T-helper 1 cell treated with Interleukin-12 subunit alpha and Interleukin-12 subunit beta and Interleukin-4 antibody, amounts not matched to agents 30 μg/mL and 1 μg/mL, for 36 hours (primary cell): ENCODE results near the gene SERPINA6.
"Not testable (repeated sequence)": the region's sequence is repeated elsewhere in the genome, so short reads cannot be mapped to it uniquely, and the experiment has no call there.

Experiments
- H3K27ac Mint-ChIP-seq: one replicate; pipeline ENCODE4 v1.8.0; 2021; ENCODE audit warnings: mild to moderate bottlenecking, mixed read lengths
- H3K27me3 Mint-ChIP-seq: one replicate; pipeline ENCODE4 v1.8.0; 2021; ENCODE audit warnings: low read depth, mixed read lengths
- H3K36me3 Mint-ChIP-seq: one replicate; pipeline ENCODE4 v1.8.0; 2021; ENCODE audit warnings: low read depth, mixed read lengths
- H3K4me1 Mint-ChIP-seq: one replicate; pipeline ENCODE4 v1.8.0; 2021; ENCODE audit warnings: low read depth, mixed read lengths
- H3K4me3 Mint-ChIP-seq: one replicate; pipeline ENCODE4 v1.8.0; 2021; ENCODE audit warnings: mild to moderate bottlenecking, moderate library complexity, mixed read lengths
- H3K9me3 Mint-ChIP-seq: one replicate; pipeline ENCODE4 v1.8.0; 2021; ENCODE audit warnings: mixed read lengths

SERPINA6 gene

DNA sequence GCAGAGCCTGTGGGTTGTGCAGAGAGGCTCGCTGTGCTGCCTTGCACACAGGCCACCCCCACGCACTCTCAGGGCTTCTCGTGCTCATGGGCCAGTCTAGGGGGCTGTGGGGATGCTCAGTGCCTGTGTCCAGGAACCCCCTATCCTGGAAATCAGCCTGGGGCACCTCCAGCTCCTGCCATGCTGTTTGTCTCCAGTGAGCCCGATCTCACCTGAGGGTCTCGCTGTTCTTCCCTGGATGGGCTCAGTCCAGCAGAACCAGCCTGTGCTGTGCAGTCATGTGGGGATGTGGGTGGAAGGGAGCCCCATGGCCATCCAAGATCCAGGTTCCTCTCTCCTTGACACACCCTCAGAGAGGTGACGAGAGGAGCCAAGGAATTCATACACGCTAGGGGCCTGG lies 38.5 kb upstream of the SERPINA6 start:
- H3K27me3 Mint-ChIP-seq: peaks cover 10% of the 10 kb centered on the region
- no peaks in the 10 kb centered on the region for H3K9me3 Mint-ChIP-seq
- H3K36me3 Mint-ChIP-seq: no peaks in the 10 kb centered on the region
- no peaks in the 10 kb centered on the region for H3K4me1 Mint-ChIP-seq
- no peak overlapping the region for H3K4me3 Mint-ChIP-seq
- no peak overlapping the region for H3K27ac Mint-ChIP-seq

GRCh38 chr14:94360945-94361565 lies 37.9 kb upstream of the SERPINA6 start:
- H3K27me3 Mint-ChIP-seq: peaks cover 15% of the 10 kb centered on the region
- H3K36me3 Mint-ChIP-seq: no peaks in the 10 kb centered on the region

DNA sequence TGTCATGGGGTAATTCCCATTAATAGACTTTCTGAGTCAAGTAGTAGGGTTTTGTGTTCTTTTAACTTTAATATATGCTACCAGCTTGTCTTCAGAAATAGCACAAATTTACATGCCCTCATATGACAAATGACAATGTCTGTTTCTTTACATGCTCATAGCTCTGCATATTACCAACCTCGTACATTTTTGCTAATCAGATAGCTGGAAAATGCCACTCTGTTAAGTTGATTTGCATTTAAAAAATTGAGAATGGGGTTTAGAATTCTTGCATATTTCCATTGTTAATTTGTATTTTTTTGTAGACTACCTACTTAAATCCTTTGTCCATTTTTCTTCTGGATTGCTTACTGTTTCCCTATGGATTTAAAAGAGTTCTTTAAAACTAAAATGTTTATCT lies 34.0 kb upstream of the SERPINA6 start:
- Mint-ChIP-seq H3K27ac (no peak overlapping the region), H3K4me3 (no peak overlapping the region), H3K36me3 (no peaks in the 10 kb centered on the region), H3K27me3 (peaks cover 20% of the 10 kb centered on the region), H3K9me3 (peaks cover 6% of the 10 kb centered on the region), H3K4me1 (peaks cover 1% of the 10 kb centered on the region)

More at GRCh38 chr14:94360945-94361565, 37.9 kb upstream of the SERPINA6 start:
- H3K27ac Mint-ChIP-seq: no peak overlapping the region
- H3K4me3 Mint-ChIP-seq: no peak overlapping the region
- H3K4me1 Mint-ChIP-seq: no peaks in the 10 kb centered on the region
- no peaks in the 10 kb centered on the region for H3K9me3 Mint-ChIP-seq

DNA sequence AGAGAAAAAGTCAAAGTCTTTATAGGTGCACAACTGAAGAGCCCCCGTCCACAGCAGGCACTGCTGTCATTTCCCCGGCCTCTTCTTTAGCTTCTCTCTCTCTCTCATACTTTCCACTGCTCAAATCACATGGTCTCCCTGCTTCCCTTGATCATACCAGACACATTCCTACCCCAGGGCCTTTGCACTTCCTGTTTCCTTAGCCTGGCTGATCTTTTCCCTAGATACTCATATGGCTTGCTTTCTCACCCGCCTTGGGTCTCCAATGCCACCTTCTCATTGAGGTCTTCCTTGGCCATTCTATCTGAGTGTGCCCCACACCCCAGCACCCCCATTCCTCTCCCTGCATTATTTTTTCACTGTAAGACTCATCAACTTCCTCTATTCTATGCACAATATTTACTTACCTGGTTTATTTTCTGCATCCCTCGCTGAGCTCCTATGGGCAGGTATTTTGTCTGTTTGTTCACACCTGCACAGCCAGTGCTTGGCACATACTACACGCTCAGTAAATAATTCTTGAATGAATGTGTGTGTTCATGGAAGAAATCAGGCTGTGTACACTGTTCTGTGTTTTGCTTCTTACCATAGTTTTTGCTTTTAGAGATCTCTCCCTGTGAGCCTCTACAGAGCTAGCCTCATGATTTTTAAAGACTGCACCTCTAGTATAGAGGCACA lies 33.4 kb upstream of the SERPINA6 start:
- peaks cover 26% of the 10 kb centered on the region for H3K27me3 Mint-ChIP-seq

GRCh38 chr14:94355191-94355794 lies 32.2 kb upstream of the SERPINA6 start:
- no peak overlapping the region for H3K4me3 Mint-ChIP-seq
- peaks cover 16% of the 10 kb centered on the region for H3K9me3 Mint-ChIP-seq
- no peaks in the 10 kb centered on the region for H3K36me3 Mint-ChIP-seq
- peaks cover 29% of the 10 kb centered on the region for H3K27me3 Mint-ChIP-seq
- H3K27ac Mint-ChIP-seq: no peak overlapping the region
- H3K4me1 Mint-ChIP-seq: peaks cover 1% of the 10 kb centered on the region

More for the DNA sequence above, 33.4 kb upstream of the SERPINA6 start:
- Mint-ChIP-seq H3K27ac (no peak overlapping the region), H3K4me1 (peaks cover 1% of the 10 kb centered on the region), H3K9me3 (peaks cover 12% of the 10 kb centered on the region), H3K36me3 (no peaks in the 10 kb centered on the region), H3K4me3 (no peak overlapping the region)

DNA sequence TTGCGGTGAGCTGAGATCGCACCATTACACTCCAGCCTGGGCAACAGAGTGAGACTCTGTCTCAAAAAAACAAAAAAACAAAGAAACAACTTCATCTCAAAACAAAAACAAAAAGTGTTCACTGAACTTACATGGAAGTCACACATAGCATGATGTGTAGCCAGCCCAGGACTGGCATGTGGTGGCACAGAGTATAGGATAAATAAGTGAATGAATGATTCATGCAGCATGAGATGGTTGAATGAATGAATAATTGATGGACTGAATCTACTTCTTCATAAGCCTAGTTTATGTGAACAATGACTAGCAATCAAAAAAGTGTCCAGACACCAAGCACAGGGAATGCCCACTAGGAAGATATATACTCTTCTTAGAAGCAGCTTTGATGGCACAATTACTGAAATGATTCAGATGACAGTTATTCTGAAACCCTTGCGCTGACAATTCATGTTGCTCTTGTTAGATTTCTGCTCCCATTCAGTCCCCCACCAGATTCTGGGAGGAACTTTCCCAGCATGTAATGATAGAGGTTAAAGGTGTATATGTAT lies 31.6 kb upstream of the SERPINA6 start:
- Mint-ChIP-seq H3K9me3 (peaks cover 16% of the 10 kb centered on the region), H3K4me1 (peaks cover 1% of the 10 kb centered on the region), H3K36me3 (no peaks in the 10 kb centered on the region), H3K27ac (no peak overlapping the region), H3K4me3 (no peak overlapping the region), H3K27me3 (peaks cover 30% of the 10 kb centered on the region)

DNA sequence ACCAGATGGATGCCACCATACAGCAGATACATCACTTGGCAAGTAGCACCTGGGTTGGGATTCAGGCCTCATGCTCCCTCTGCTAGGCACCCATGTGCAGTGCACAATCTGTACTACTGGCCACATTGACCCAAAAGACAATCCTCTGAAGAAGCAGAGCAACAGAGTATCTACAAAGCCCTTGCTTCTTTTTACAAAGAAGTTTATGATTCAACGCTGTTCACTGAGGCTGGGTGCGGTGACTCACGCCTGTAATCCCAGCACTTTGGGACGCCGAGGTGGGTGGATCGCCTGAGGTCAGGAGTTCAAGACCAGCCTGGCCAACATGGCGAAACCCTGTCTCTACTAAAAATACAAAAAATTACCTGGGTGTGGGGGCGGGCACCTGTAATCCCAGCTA lies 31.1 kb upstream of the SERPINA6 start:
- not testable (repeated sequence) for H3K27ac Mint-ChIP-seq, H3K4me3 Mint-ChIP-seq, H3K4me1 Mint-ChIP-seq, H3K36me3 Mint-ChIP-seq
- H3K27me3 Mint-ChIP-seq: peaks cover 30% of the 10 kb centered on the region
- H3K9me3 Mint-ChIP-seq: peaks cover 16% of the 10 kb centered on the region

GRCh38 chr14:94349276-94349675 lies 26.1 kb upstream of the SERPINA6 start:
- Mint-ChIP-seq H3K27ac (no peak overlapping the region), H3K27me3 (peaks cover 15% of the 10 kb centered on the region), H3K9me3 (peaks cover 22% of the 10 kb centered on the region), H3K4me3 (no peak overlapping the region), H3K36me3 (no peaks in the 10 kb centered on the region), H3K4me1 (peaks cover 2% of the 10 kb centered on the region)

DNA sequence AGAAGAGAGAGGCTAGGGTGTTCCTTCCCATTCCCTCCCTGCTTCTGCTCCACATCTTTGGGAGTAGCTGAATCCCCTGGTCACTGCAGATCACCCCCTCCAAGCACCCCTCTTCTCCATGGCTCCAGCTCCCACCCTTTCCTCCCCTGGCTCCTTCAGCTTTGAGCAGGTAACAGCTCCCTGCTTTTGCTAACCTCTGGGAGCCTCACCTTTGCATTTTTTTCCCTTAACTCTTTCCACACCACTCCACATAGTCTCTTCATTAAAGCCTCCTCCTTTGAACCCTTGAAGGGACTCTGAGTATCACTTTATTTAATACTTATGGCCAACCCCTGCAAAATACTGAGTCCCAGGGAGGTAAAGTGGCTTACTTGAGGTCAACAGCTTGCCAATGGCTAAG lies 25.7 kb upstream of the SERPINA6 start:
- peaks cover 2% of the 10 kb centered on the region for H3K4me1 Mint-ChIP-seq
- H3K9me3 Mint-ChIP-seq: peaks cover 22% of the 10 kb centered on the region
- H3K4me3 Mint-ChIP-seq: no peak overlapping the region
- peak overlapping the region; percentile 36 for H3K27ac Mint-ChIP-seq
- H3K36me3 Mint-ChIP-seq: no peaks in the 10 kb centered on the region
- peaks cover 15% of the 10 kb centered on the region for H3K27me3 Mint-ChIP-seq

- peaks cover 5% of the 10 kb centered on the region for H3K4me1 Mint-ChIP-seq
- no peaks in the 10 kb centered on the region for H3K36me3 Mint-ChIP-seq
- H3K9me3 Mint-ChIP-seq: peaks cover 13% of the 10 kb centered on the region
- peak overlapping the region; percentile 76 for H3K27ac Mint-ChIP-seq
- H3K27me3 Mint-ChIP-seq: peaks cover 11% of the 10 kb centered on the region
- H3K4me3 Mint-ChIP-seq: no peak overlapping the region
Measured at GRCh38 chr14:94346841-94347240, 23.7 kb upstream of the SERPINA6 start.

DNA sequence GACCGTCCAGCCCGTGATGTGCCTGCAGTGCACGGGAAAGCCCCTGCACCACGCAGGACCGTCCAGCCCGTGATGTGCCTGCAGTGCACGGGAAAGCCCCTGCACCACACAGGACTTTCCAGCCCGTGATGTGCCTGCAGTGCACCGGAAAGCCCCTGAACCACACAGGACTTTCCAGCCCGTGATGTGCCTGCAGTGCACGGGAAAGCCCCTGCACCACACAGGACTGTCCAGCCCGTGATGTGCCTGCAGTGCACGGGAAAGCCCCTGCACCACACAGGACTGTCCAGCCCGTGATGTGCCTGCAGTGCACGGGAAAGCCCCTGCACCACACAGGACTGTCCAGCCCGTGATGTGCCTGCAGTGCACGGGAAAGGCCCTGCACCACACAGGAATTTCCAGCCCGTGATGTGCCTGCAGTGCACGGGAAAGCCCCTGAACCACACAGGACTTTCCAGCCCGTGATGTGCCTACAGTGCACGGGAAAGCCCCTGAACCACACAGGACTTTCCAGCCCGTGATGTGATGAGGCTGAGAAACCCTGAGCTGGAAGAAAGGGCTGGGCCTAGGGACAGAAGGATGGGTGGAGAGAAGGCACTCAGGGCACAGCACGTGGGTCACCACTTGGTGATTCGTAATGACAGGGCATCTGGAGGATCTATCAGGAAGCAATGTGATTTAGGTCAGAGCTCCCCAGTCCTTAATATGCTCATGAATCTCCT lies 23.1 kb upstream of the SERPINA6 start:
- H3K4me3 Mint-ChIP-seq, H3K4me1 Mint-ChIP-seq, H3K27me3 Mint-ChIP-seq, H3K36me3 Mint-ChIP-seq: not testable (repeated sequence)
- H3K9me3 Mint-ChIP-seq: peaks cover 11% of the 10 kb centered on the region
- H3K27ac Mint-ChIP-seq: peak overlapping the region; percentile 76

DNA sequence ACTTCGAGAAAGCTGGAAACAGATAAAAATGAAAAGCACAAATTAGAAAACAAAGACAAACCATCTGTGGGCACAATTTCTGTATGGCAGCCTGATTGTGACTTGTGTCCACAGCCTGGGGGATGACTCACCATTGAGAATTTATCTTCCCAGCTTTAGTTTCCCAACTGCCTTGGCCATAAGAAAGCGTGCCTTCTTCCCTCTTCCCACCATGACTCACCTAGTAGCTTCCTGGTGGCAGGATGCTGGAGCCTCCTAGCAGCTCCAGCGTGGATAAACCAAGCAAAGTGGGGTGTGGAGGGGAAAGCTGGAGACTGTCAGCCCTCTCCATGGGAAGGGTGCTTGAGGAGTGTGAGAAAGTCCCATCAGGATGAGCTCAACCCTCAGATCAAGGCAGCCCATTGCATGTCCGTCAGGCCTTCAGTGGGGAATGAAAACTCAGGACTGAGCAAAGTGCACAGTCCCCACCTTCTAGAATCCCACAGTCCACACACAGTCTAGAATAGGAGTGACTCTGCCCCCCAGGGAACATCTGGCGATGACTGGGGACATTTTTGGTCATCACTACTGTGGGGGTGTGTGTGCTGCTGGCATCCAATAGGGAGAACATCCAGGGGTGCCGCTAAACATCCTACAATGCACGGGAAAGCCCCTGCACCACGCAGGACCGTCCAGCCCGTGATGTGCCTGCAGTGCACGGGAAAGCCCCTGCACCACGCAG lies 22.4 kb upstream of the SERPINA6 start:
- H3K4me3 Mint-ChIP-seq: no peak overlapping the region
- H3K27ac Mint-ChIP-seq: no peak overlapping the region
- peaks cover 13% of the 10 kb centered on the region for H3K9me3 Mint-ChIP-seq
- peaks cover 5% of the 10 kb centered on the region for H3K4me1 Mint-ChIP-seq
- H3K27me3 Mint-ChIP-seq: peaks cover 3% of the 10 kb centered on the region
- H3K36me3 Mint-ChIP-seq: no peaks in the 10 kb centered on the region

- no peaks in the 10 kb centered on the region for H3K27me3 Mint-ChIP-seq
- no peaks in the 10 kb centered on the region for H3K36me3 Mint-ChIP-seq
- no peak overlapping the region for H3K27ac Mint-ChIP-seq
- no peak overlapping the region for H3K4me3 Mint-ChIP-seq
- H3K9me3 Mint-ChIP-seq: peaks cover 13% of the 10 kb centered on the region
- peaks cover 5% of the 10 kb centered on the region for H3K4me1 Mint-ChIP-seq
Measured at GRCh38 chr14:94344389-94344788, 21.3 kb upstream of the SERPINA6 start.
